ENCODE data around the gene CFAP299.

DNA sequence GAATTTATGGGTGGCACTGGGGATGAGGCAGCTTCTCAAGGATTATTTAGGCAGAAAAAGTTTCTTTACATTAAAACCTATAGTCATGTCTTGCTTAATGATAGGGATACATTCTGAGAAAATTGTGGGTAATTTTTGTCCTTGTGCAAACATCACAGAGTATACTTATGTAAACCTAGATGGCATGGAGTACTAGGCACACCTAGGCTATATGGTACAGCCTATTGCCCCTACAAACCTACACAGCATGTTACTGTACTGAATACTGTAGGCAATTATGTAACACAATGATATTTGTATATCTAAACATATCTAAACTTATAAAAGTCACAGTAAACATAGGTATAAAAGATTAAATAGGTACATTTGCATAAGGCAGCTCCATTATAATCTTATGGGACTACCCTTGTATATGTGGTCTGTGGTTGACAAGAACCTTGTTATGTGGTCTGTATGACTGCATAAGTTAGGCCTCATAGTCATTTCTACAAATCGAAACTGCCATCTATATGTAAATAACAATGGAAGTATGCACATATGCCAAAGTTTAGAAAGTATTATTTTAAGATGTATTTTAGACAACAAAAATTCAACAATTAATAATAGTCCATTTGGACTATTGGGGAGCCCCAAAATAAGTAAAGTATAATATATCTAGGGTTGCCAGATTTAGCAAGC lies 87.3 kb downstream of the CFAP299 start:
- TF ChIP-seq, protein P1, sequence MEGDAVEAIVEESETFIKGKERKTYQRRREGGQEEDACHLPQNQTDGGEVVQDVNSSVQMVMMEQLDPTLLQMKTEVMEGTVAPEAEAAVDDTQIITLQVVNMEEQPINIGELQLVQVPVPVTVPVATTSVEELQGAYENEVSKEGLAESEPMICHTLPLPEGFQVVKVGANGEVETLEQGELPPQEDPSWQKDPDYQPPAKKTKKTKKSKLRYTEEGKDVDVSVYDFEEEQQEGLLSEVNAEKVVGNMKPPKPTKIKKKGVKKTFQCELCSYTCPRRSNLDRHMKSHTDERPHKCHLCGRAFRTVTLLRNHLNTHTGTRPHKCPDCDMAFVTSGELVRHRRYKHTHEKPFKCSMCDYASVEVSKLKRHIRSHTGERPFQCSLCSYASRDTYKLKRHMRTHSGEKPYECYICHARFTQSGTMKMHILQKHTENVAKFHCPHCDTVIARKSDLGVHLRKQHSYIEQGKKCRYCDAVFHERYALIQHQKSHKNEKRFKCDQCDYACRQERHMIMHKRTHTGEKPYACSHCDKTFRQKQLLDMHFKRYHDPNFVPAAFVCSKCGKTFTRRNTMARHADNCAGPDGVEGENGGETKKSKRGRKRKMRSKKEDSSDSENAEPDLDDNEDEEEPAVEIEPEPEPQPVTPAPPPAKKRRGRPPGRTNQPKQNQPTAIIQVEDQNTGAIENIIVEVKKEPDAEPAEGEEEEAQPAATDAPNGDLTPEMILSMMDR (IDR thresholded peaks at IDR 0.05), result no peak
- no peak for TF ChIP-seq EP300 (IDR thresholded peaks at IDR 0.05)
- no peak for TF ChIP-seq POLR2A (IDR thresholded peaks at IDR 0.05)
- TF ChIP-seq POLR2AphosphoS5 (IDR thresholded peaks at IDR 0.05), result no peak
